ENCODE measurements around the gene LBP.
"Not testable (repeated sequence)": the region's sequence is repeated elsewhere in the genome, so short reads cannot be mapped to it uniquely, and the experiment has no call there.

The LBP gene

DNA sequence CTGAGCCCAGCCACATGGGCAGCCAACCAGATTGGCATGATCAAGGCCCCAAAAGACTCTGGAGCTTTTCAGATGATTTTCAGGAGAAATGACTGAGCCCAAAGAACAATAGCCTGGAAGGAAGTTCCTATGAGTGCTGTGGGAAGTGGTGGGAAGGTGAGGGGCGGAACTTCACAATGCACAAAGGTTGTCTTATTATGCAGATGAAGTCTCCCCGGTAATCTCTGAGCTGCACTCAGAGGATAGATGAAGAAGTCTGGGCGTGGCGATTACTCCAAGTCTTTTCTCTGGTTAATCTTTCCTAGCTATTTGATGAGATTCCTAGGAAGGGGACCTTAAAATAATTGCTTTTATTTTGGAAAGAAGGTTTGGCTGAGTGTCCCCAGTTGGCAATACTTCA lies 36.9 kb downstream of the LBP start:
- TF ChIP-seq ZNF274 (IDR thresholded peaks at IDR 0.05; ENCODE audit: low read depth, low read length): no peak
- H3K4me3 ChIP-seq (ENCODE audit: low read length): no peak overlapping the region

DNA sequence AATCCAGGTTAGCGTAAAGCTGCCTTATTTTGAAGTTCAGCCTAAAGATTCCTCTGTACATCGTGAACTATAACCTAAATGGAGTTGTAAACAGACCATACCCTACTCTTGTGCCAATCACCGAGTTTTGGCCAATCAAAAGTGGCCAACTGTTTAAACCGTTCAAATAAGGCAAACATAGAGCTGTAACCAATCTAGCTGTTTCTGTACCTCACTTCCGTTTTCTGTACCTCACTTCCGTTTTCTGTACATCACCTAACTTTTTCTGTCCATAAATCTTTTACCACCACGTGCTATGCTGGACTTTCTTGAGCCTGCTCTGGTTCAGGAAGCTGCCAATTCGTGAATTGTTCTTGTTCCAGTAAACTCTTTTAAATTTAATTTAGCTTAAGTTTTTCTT lies 39.7 kb downstream of the LBP start:
- no peak for TF ChIP-seq ZNF274 (IDR thresholded peaks at IDR 0.05; ENCODE audit: low read depth, low read length)
- H3K4me3 ChIP-seq (ENCODE audit: low read length): no peak overlapping the region

DNA sequence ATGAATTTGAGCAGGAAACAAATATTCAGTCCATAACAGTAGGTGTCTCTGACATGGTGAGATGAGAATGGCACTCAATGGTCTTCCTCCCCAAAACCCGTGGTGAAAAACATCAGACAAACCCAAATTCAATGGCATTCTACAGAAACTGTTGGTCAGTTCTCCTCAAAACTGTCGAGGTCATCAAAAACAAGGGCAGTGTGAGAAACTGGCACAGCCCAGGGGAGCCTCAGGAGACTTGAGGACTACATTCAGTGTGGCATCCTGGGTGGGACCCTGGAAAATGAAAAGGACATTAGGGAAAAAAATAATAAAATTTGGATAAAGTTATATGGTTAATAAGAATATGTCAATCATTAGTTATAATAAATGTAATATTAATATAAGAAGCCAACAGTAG lies 40.6 kb downstream of the LBP start:
- TF ChIP-seq ZNF274 (IDR thresholded peaks at IDR 0.05; ENCODE audit: low read depth, low read length): no peak
- no peak overlapping the region for H3K4me3 ChIP-seq (ENCODE audit: low read length)

DNA sequence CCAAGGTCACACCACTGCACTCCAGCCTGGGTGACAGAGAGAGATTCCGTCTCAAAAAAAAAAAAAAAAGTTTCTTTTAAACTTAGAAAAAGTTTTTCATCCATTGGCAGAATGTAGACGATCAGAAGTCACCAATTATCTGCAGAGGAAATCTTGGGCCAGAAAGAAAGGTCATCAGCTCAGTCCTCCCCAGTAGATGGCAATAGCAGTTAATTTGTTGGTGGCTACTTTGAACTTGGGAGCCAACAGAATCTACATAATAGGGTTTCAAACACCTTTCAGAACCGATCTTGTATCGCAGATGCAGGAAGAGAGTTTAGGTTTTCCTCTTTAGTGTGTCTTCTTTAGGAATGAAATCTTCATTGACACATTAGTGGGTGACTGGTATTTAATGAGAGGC lies 41.7 kb downstream of the LBP start:
- TF ChIP-seq ZNF274 (IDR thresholded peaks at IDR 0.05; ENCODE audit: low read depth, low read length): no peak
- no peak overlapping the region for H3K4me3 ChIP-seq (ENCODE audit: low read length)

DNA sequence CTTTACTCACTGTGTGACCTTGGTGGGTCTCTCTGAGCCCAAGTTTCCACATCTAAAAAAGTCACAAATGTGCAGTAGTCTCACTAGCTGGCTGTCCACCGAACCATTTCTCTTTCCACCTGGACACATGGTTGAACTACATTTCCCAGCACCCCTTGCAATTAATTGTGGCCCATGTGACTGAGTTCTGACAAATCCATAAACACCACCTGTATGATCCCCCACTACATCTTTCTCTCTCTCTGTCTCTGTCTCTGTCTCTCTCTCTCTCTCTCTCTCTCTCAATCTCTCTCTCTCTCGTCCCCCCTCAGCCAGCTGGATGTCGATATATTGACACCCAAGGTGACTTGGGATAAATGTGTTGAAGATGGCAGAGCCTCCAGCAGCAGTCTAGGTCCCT lies 46.1 kb downstream of the LBP start:
- TF ChIP-seq ZNF274 (IDR thresholded peaks at IDR 0.05; ENCODE audit: low read depth, low read length): no peak

DNA sequence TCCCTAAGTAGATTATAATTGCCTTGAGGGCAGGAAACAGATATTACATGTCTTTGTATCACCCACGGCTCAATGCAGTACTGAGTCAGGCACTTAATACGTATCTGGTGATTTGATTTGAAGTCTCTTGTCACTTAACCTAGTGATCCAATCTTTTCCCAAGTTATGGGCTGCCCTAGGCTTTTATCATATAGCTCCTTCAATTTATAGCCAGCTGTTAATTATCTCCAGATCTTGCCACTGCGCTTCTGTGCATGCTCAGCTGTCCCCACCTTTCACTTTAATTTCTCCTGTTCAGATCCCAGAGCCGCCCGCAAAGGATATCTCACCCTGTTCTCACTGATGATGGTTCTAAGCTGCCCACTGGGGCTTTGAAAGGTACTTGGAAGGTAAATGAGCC lies 47.0 kb downstream of the LBP start:
- no peak overlapping the region for H3K4me3 ChIP-seq (ENCODE audit: low read length)
- TF ChIP-seq ZNF274 (IDR thresholded peaks at IDR 0.05; ENCODE audit: low read depth, low read length): no peak

More for the DNA sequence above, 46.1 kb downstream of the LBP start:
- H3K4me3 ChIP-seq (ENCODE audit: low read length): no peak overlapping the region

DNA sequence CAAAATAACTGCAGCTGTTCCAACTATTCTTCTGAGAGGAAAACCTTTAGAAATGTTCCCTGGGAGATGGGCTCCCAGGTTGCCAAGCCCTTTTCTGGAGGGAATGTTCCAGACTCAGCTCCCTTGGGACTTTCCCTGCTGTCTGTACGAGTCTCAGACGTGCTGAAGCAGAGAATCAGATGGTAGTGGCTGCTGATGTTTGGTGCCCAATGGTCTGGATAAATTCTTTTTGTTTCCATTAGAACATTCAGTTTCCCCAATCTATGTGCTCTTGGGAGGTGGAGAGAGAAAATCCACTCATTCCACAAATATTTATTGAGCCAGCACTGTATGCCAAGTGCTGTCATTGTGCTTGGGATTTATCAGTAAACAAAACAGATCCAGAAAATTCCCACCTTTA lies 48.9 kb downstream of the LBP start:
- TF ChIP-seq ZNF274 (IDR thresholded peaks at IDR 0.05; ENCODE audit: low read depth, low read length): no peak
- no peak overlapping the region for H3K4me3 ChIP-seq (ENCODE audit: low read length)

DNA sequence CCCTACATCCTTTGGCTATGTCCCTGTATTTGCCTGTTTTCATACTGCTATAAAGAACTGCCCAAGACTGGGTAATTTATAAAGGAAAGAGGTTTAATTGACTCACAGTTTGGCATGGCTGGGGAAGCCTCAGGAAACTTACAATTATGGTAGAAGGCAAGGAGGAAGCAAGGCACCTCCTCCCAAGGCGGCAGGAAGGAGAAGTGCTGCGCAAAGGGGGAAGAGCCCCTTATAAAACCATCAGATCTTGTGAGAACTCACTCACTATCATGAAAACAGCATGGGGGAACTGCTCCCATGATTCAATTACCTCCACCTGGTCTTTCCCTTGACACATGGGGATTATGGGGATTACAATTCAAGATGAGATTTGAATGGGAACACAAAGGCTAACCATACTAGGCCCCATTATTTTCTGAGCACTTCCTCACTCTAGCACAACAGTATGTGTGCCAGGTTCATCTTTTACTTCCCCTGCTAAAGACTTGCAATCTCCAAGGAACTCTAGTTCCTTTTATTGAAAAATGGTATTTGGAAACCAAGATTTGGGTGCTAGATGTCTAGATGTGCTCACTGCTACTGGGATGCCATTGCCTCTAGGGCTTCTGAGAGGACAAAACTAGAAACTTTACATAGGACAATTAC lies 49.6 kb downstream of the LBP start:
- not testable (repeated sequence) for H3K4me3 ChIP-seq (ENCODE audit: low read length)

DNA sequence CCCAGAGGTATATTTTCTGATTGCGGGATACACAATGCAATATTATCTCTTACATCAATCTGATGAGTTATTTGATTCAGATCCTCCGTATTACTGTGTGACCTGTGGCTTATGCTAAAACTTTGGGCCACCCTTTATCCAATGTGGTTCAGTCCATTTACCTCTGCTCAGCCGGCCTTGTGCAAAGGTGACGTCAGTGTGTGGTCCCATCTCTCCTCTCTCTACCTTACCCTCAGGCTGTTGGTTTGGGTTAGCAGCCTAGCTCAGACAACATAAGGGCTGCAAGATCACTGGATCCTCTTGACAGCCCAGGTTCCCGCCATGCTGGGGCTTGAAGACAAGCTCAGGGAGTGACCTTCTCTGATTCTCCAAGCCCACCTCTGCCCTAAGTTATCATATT lies 55.8 kb downstream of the LBP start:
- H3K4me3 ChIP-seq (ENCODE audit: low read length): no peak overlapping the region
- TF ChIP-seq ZNF274 (IDR thresholded peaks at IDR 0.05; ENCODE audit: low read depth, low read length): no peak

DNA sequence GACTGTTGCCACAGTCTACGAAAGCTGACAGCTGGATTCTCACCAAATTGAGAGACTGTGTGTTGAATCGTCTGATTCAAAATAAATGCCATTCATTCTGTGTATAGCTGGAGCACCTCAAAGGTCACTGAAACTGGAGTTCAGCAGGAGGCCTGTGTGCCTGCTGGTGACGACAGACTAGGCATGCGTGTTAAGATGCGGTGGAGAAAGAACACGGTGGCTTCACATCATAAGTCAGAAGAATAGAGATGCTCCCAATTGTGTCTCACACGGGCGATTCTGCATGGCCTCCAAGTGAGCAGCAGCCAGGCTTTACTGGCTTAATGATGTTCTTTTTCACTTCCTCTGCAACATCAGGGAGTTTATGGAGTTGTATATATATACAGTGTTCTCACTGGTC lies 56.5 kb downstream of the LBP start:
- no peak overlapping the region for H3K4me3 ChIP-seq (ENCODE audit: low read length)
- TF ChIP-seq ZNF274 (IDR thresholded peaks at IDR 0.05; ENCODE audit: low read depth, low read length): no peak

DNA sequence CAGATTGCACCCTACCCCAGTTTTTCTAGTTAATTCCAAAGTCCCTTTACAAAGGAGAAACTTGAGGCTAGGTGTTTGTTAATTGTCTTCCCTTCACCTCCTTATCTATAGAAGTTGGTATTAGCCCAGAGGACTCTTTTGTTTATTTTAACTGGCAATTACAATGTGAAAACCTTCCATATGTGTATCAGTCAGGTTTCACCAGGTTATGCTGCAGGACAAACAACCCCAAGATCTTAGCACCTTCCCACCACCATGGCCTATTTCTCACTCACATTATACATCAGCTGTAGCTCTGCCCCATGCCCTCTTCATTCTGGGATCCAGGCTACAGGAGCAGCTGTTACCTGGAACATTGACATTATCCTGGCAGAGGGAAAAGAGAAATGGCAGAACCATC lies 57.7 kb downstream of the LBP start:
- H3K4me3 ChIP-seq (ENCODE audit: low read length): no peak overlapping the region

DNA sequence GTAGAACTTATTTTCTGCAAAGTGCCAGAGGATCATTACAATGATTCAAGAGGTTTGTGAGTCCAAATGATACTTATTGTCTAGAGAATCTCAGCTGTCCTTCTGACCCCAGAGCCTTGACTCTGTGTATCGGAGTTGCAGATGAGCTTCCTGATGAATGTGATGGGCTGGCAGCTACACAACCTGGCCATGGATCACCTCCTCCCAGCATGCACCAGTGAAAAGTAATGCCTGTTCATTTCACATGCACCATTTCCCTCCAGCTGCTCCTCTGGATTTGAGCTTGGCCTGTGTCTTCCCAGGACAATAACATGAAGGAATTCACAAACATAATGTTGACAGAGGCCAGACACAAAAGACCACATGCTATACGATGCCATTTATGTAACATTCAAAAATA lies 58.9 kb downstream of the LBP start:
- H3K4me3 ChIP-seq (ENCODE audit: low read length): no peak overlapping the region

More for the DNA sequence above, 57.7 kb downstream of the LBP start:
- TF ChIP-seq ZNF274 (IDR thresholded peaks at IDR 0.05; ENCODE audit: low read depth, low read length): no peak

DNA sequence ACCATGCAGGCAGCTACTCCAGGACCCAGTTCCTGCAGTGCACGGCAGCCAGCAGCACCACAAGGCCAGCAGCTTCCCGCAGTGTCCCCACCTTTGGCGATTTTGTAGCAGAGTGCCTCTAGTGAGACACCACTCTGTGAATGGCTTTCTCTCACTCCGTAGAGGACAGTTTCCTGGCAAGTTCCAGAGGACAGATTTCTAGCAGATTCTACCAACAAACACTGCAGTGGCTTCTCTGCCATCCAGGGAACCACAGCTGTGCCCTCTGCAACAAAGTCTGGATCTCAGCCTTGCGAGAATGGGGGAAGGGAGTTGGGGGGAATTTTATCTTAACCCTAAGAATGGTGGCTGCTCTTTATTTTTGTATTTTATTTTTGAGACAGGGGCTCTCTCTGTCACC lies 60.2 kb downstream of the LBP start:
- H3K4me3 ChIP-seq (ENCODE audit: low read length): no peak overlapping the region
- no peak for TF ChIP-seq ZNF274 (IDR thresholded peaks at IDR 0.05; ENCODE audit: low read depth, low read length)

More for the DNA sequence above, 58.9 kb downstream of the LBP start:
- TF ChIP-seq ZNF274 (IDR thresholded peaks at IDR 0.05; ENCODE audit: low read depth, low read length): no peak

DNA sequence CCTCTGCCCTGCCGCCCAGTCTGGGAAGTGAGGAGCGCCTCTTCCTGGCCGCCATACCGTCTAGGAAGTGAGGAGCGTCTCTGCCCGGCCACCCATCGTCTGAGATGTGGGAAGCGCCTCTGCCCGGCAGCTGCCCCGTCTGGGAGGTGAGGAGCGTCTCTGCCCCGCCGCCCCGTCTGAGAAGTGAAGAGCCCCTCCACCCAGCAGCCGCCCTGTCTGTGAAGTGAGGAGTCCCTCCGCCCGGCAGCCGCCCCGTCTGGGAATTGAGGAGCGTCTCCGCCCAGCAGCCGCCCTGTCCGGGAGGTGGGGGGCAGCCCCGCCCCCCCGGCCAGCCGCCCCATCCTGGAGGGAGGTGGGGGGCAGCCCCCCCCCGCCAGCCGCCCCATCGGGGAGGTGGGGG lies 61.0 kb downstream of the LBP start:
- no peak for TF ChIP-seq ZNF274 (IDR thresholded peaks at IDR 0.05; ENCODE audit: low read depth, low read length)

DNA sequence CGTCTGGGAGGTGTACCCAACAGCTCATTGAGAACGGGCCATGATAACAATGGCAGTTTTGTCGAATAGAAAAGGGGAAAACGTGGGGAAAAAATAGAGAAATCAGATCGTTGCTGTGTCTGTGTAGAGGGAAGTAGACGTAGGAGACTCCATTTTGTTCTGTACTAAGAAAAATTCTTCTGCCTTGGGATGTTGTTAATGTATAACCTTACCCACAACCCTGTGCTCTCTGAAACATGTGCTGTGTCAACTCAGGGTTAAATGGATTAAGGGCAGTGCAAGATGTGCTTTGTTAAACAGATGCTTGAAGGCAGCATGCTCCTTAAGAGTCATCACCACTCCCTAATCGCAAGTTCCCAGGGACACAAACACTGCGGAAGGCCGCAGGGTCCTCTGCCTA lies 61.5 kb downstream of the LBP start:
- H3K4me3 ChIP-seq (ENCODE audit: low read length): not testable (repeated sequence)

More for the DNA sequence above, 61.0 kb downstream of the LBP start:
- H3K4me3 ChIP-seq (ENCODE audit: low read length): no peak overlapping the region

DNA sequence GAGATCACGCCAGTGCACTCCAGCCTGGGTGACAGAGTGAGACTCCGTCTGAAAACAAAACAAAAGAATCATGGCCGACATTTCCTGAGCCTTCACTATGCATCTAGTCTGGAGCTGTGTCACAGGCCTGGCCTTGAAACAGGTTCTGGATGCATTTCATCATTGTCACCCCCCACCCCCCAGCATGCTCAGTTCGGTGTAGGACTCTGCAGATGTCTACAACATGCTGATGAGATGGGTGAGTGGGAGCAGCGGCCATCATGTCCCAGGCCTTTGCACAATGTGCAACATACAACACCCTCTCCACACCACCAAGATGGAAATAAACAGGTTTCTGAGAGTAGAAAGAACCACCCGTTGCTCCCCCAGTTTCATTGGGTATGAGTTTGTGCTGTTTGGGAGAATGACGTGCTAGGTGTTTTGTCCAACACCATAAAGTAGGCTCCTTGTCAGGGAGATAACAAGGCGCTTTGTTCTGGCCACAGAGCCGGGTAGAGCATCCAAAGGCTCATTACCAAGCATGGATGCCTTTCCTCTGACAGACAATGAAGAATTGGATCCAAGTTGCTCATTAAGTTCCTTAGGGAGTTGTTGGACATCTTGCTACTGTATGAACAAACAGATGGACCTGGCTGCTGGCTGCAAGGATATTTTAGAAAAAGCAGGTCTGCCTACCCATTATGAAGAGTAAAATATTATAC lies 66.7 kb downstream of the LBP start:
- no peak overlapping the region for H3K4me3 ChIP-seq (ENCODE audit: low read length)
- TF ChIP-seq ZNF274 (IDR thresholded peaks at IDR 0.05; ENCODE audit: low read depth, low read length): no peak

Measured in GM08714 (cell line).